IPS DF 6.9 (cell line): ENCODE data around the gene LSM12.
"Not testable (repeated sequence)": the region's sequence is repeated elsewhere in the genome, so short reads cannot be mapped to it uniquely, and the experiment has no call there.

Experiments
- DNase-seq: peaks from one replicate; pipeline ENCODE4 v3.0.0-alpha.2; 2013; ENCODE audit warnings: low read depth, low spot score
- H3K27ac ChIP-seq: one replicate; pipeline ENCODE4 v1.5.1; 2013; ENCODE audit warnings: low read length, control low read depth
- H3K27me3 ChIP-seq: 2 replicates; pipeline ENCODE4 v1.6.1; 2013; ENCODE audit warnings: mild to moderate bottlenecking, low read length; ENCODE audit not compliant: control insufficient read depth, insufficient read depth
- H3K36me3 ChIP-seq: 2 replicates; pipeline ENCODE4 v1.6.1; 2013; ENCODE audit warnings: low read length; ENCODE audit not compliant: control insufficient read depth, insufficient read depth
- H3K4me1 ChIP-seq: 2 replicates; pipeline ENCODE4 v1.6.1; 2013; ENCODE audit warnings: low read length; ENCODE audit not compliant: control insufficient read depth, insufficient read depth
- H3K4me3 ChIP-seq: 2 replicates; pipeline ENCODE4 v1.5.1; 2013; ENCODE audit warnings: mild to moderate bottlenecking, low read length
- H3K9me3 ChIP-seq: 2 replicates; pipeline ENCODE4 v1.6.1; 2013; ENCODE audit warnings: low read length, inconsistent platforms; ENCODE audit not compliant: control insufficient read depth, insufficient read depth
- WGBS: extraction: QIAGEN DNeasy Blood & Tissue Kit; methylation state at CpG from one replicate; pipeline ENCODE4 v1.1.7; 2013; ENCODE audit warnings: mixed read lengths, missing lambda C conversion rate; ENCODE audit not compliant: insufficient read length, insufficient coverage; 5-methylcytosine and 5-hydroxymethylcytosine counted together

Gene LSM12

DNA sequence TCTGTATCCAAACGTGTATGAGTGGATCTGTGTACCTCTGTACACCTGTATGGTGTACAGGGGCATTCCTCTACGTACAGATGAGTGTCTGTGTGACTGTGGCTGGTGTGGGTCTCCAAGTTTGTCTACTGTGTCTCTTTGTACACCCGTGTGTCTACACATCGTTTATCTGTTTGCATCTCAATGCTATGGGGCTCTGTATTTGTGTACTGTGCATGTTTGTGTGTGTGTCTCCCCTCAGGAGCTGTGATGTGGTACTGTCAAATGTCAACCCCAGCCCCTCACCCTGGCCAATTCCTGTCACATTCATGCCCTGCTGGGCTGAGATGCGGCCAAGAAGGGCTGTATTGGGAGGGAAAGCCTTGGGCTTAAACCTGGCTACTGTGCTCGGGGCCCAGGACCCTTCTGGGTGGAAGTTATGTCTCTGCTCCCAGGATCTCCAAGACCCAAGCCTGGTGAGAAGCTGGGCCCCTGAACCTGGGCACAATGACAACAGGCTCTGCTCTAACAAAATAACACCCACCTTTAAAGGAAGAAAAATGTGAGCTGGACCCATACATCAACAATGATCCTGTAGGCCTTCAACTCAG lies 65.5 kb downstream of the LSM12 start:
- Histone ChIP-seq H3K36me3 (no peaks in the 10 kb centered on the region), H3K27me3 (peaks cover 5% of the 10 kb centered on the region; the same call in 1 of the 2 replicates), H3K27ac (no peak overlapping the region), H3K9me3 (no peaks in the 10 kb centered on the region), H3K4me1 (peaks cover 5% of the 10 kb centered on the region), H3K4me3 (no peak overlapping the region)
- no peak for DNase-seq
- no CpG with 5 or more reads among the region's 6 CpGs for WGBS

DNA sequence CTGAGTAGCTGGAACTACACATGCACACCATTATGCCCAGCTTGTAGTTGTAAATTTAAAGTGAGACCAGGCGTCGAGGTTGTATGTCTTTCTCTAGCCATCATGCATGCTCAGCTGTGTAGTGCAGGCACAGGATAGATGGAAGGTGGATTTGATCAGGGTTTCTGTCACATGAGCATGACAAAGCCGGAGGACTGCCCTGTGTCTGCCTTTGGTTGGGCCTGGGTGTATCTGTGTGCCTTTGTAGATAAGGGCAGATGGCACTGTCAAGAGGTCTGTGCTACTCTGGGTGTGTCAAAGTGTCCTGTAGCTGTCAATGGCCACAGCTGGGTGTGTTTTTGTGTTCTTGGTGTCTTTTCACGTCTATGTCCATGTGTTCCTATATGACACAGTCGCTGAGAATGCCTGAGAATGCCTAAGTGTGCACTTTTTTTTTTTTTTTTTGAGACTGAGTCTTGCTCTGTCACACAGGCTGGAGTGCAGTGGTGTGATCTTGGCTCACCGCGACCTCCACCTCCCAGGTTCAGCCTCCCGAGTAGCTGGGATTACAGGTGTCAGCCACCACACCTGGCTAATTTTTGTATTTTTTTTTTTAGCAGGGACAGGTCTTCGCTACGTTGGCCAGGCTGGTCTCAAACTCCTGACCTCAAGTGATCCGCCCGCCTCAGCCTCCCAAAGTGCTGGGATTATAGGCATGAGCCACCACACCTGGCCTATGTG lies 66.2 kb downstream of the LSM12 start:
- no CpG with 5 or more reads among the region's 12 CpGs for WGBS
- Histone ChIP-seq H3K27me3 (peaks cover 2% of the 10 kb centered on the region; the same call in 1 of the 2 replicates), H3K9me3 (no peaks in the 10 kb centered on the region), H3K4me1 (peaks cover 3% of the 10 kb centered on the region), H3K4me3 (no peak overlapping the region), H3K36me3 (no peaks in the 10 kb centered on the region), H3K27ac (no peak overlapping the region)
- DNase-seq, result no peak

DNA sequence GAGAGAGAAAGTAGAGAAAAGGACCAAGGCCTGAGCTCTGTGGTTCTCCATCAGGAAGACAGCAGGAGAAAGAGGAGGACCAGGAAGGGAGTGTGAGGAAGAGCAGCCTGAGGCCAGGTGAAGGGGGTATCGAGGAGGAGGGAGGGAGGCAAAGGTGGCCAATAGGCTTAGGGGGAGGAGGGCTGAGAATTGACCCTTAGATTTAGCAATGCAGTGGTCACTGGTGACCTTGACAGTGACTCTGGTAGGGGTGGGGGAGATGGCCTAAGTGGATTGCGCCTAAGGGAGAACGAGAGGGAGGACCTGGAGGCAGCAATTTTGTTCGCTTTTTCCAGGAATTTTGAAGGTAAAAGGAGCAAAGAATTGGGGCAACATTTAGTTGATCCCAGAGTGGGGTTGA lies 67.4 kb downstream of the LSM12 start:
- Histone ChIP-seq H3K27me3 (peaks cover 2% of the 10 kb centered on the region; the same call in 1 of the 2 replicates), H3K4me1 (no peaks in the 10 kb centered on the region), H3K36me3 (no peaks in the 10 kb centered on the region), H3K27ac (no peak overlapping the region), H3K4me3 (no peak overlapping the region), H3K9me3 (no peaks in the 10 kb centered on the region)
- no peak for DNase-seq
- WGBS, result no CpG with 5 or more reads among the region's 4 CpGs

DNA sequence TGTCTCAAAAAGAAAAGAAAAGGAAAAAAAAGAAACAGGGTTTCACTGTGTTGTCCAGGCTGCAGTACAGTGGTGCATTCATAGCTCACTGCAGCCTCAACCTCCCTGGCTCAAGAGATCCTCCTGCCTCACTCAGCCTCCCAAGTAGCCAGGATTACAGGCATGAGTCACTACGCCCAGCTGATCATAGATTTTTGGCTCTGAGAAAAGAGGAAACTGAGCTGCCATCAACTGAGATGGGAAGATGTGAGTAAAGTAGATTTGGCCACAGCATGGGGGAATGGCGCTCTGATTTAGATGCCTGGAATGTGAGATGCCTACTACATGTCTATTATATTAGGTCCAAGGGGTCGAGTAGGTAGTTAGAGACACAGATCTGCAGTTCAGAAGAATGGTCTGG lies 67.9 kb downstream of the LSM12 start:
- no peak for DNase-seq
- no peaks in the 10 kb centered on the region for H3K36me3 ChIP-seq
- no CpG with 5 or more reads among the region's 3 CpGs for WGBS
- H3K4me1 ChIP-seq, result no peaks in the 10 kb centered on the region
- no peak overlapping the region for H3K27ac ChIP-seq
- peaks cover 2% of the 10 kb centered on the region; the same call in 1 of the 2 replicates for H3K27me3 ChIP-seq
- no peak overlapping the region for H3K4me3 ChIP-seq
- H3K9me3 ChIP-seq, result no peaks in the 10 kb centered on the region

GRCh38 chr17:43997180-43997579 lies 69.3 kb downstream of the LSM12 start:
- not testable (repeated sequence) for H3K4me1 ChIP-seq, H3K36me3 ChIP-seq, H3K27me3 ChIP-seq, H3K9me3 ChIP-seq, H3K4me3 ChIP-seq, DNase-seq, H3K27ac ChIP-seq
- WGBS, result no CpG with 5 or more reads among the region's 5 CpGs

GRCh38 chr17:43995150-43995471 lies 71.4 kb downstream of the LSM12 start:
- Histone ChIP-seq H3K4me1 (no peaks in the 10 kb centered on the region), H3K4me3 (no peak overlapping the region; the same call in 1 of the 2 replicates)
- no CpG with 5 or more reads among the region's 12 CpGs for WGBS

GRCh38 chr17:43994272-43995149 lies 72.0 kb downstream of the LSM12 start:
- H3K27me3 ChIP-seq, result peaks cover 2% of the 10 kb centered on the region; the same call in 1 of the 2 replicates
- DNase-seq, result no peak
- H3K9me3 ChIP-seq, result no peaks in the 10 kb centered on the region
- H3K4me1 ChIP-seq, result no peaks in the 10 kb centered on the region
- H3K4me3 ChIP-seq, result peak overlapping the region; percentile 58; the same call in 1 of the 2 replicates
- no peaks in the 10 kb centered on the region for H3K36me3 ChIP-seq
- no CpG with 5 or more reads among the region's 52 CpGs for WGBS
- no peak overlapping the region for H3K27ac ChIP-seq

More at GRCh38 chr17:43995150-43995471, 71.4 kb downstream of the LSM12 start:
- Histone ChIP-seq H3K27ac (no peak overlapping the region), H3K36me3 (no peaks in the 10 kb centered on the region), H3K9me3 (no peaks in the 10 kb centered on the region), H3K27me3 (peaks cover 2% of the 10 kb centered on the region; the same call in 1 of the 2 replicates)
- no peak for DNase-seq

- no CpG with 5 or more reads among the region's 14 CpGs for WGBS
- H3K36me3 ChIP-seq, result no peaks in the 10 kb centered on the region
- H3K9me3 ChIP-seq, result no peaks in the 10 kb centered on the region
- peaks cover 2% of the 10 kb centered on the region; the same call in 1 of the 2 replicates for H3K27me3 ChIP-seq
- H3K4me3 ChIP-seq, result no peak overlapping the region
- H3K27ac ChIP-seq, result no peak overlapping the region
- no peaks in the 10 kb centered on the region for H3K4me1 ChIP-seq
- no peak for DNase-seq
These were observed 73.8 kb downstream of the LSM12 start for GRCh38 chr17:43992641-43993040.

DNA sequence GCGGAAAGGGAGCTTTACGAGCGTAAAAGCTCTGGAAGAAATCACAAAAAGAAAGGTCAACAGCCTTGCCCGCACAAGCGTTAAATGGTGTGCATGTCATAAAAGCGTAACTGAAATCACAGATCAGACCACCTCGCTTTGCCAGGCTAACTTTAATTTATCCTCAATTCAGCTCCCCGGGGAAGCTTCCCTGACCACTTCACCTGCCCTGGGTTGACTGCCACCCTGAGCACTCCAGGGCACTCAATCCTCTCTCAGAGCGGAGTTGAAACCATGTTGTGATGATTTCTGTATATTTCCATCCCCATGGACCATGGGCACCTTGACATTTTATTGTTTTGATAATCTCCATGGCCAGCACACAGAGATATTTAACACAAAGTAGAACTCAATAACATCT lies 78.2 kb downstream of the LSM12 start:
- no peak overlapping the region for H3K27ac ChIP-seq
- DNase-seq, result no peak
- no peaks in the 10 kb centered on the region for H3K36me3 ChIP-seq
- no CpG with 5 or more reads among the region's 9 CpGs for WGBS
- H3K4me3 ChIP-seq, result no peak overlapping the region
- H3K4me1 ChIP-seq, result no peaks in the 10 kb centered on the region
- H3K9me3 ChIP-seq, result no peaks in the 10 kb centered on the region
- no peaks in the 10 kb centered on the region for H3K27me3 ChIP-seq
